ENCODE results near the gene UBAP1.

GRCh38 chr9:34220218-34220617, 41.4 kb downstream of the UBAP1 start:
- no peak for TF ChIP-seq POLR2A (conservative IDR thresholded peaks at IDR 0.05)
- TF ChIP-seq KLF13 (tag; IDR thresholded peaks at IDR 0.05; ENCODE audit: borderline replicate concordance, low read depth), result no peak
- no peak for TF ChIP-seq FOXK2 (conservative IDR thresholded peaks at IDR 0.05 in 1 of 2, IDR thresholded peaks at IDR 0.05 in 1 of 2; ENCODE audit: low read depth in 2 of 2)
- no peak for TF ChIP-seq ZNF780A (CRISPR knock-in tag; IDR thresholded peaks at IDR 0.05)
- TF ChIP-seq CTCF (IDR thresholded peaks at IDR 0.05 in 2 of 3, conservative IDR thresholded peaks at IDR 0.05 in 1 of 3; ENCODE audit: insufficient read depth in 2 of 3, low read depth in 1 of 3, low read length in 3 of 3), result no peak
- no peak for TF ChIP-seq GABPA (tag; conservative IDR thresholded peaks at IDR 0.05; ENCODE audit: low read depth)
- no peak for TF ChIP-seq FOXK1 (CRISPR knock-in tag; IDR thresholded peaks at IDR 0.05; ENCODE audit: borderline replicate concordance)
- no peak for TF ChIP-seq NCOA2 (IDR thresholded peaks at IDR 0.05; ENCODE audit: partially characterized antibody in 2 of 2)
- no peak for TF ChIP-seq SMAD1 (IDR thresholded peaks at IDR 0.05; ENCODE audit: low read depth, low read length, partially characterized antibody)
- no peak for TF ChIP-seq ZBTB1 (CRISPR knock-in tag; IDR thresholded peaks at IDR 0.05; ENCODE audit: borderline replicate concordance, low read depth)
- TF ChIP-seq SIRT6 (IDR thresholded peaks at IDR 0.05; ENCODE audit: low read depth, low read length), result no peak
